GM12878 (cell line): Measurements from ENCODE around the gene CALN1. TPM values are rescaled to one million over a fixed set of nuclear protein-coding genes. Genes with fewer than 3 reads are reported as not detected.

Experiments used
- ATAC-seq: fragments of 200-7000 bp; cut with Tn5 transposase; 3 replicates; pipeline ENCODE4 v1.9.1; 2020; ENCODE audit warnings: mild to moderate bottlenecking, moderate library complexity
- BruUV-seq: library from RNA; stranded (reverse); fragments of 400-500 nt; replicated peaks from 2 replicates; lab custom pipeline; 2021; lab: Mats Ljungman, UMichigan
- CTCF ChIA-PET: fragments of 300-600 bp; sonication (Branson Sonifier 250); formaldehyde crosslinking; extraction: SDS; loops from one replicate; lab custom pipeline; 2021; ENCODE audit warnings: inconsistent platforms; lab: Yijun Ruan, JAX
- POLR2A ChIA-PET: fragments of 350-600 bp; formaldehyde crosslinking; extraction: SDS; loops from one replicate; lab custom pipeline; 2021; ENCODE audit warnings: inconsistent platforms; lab: Charles Lee
- RAD21 ChIA-PET: fragments of 300-600 bp; sonication (Branson Sonifier 250); formaldehyde crosslinking; loops from one replicate; lab custom pipeline; 2023; ENCODE audit warnings: antibody characterized with exemption; ENCODE audit not compliant: unreplicated experiment; lab: Charles Lee
- SMC1A ChIA-PET: fragments of 300-600 bp; sonication (Branson Sonifier 250); formaldehyde crosslinking; loops from one replicate; lab custom pipeline; 2023; ENCODE audit not compliant: unreplicated experiment, uncharacterized antibody; lab: Charles Lee
- DNase-seq: peaks from one replicate; pipeline ENCODE4 v3.0.0-alpha.2; 2011; ENCODE audit warnings: low read depth, low spot score
- FAIRE-seq: peaks from 3 replicates; lab custom pipeline; 2011; peaks lifted over from hg19 to GRCh38; lab: Jason Lieb, UNC
- H2AFZ ChIP-seq: 2 replicates; pipeline ENCODE4 v1.6.0; 2011; ENCODE audit warnings: low read depth, low read length, control low read depth; ENCODE audit not compliant: control insufficient read depth
- H3K27ac ChIP-seq: 2 replicates; pipeline ENCODE4 v1.5.1; 2011; ENCODE audit warnings: control low read depth; ENCODE audit not compliant: control insufficient read depth, insufficient read depth
- H3K27me3 ChIP-seq, 2 experiments: replicated peaks in 1 of 2; 2 replicates each; pipeline versions ENCODE4 v1.6.0 to v1.6.1; 2011; ENCODE audit warnings: low read length in 1 of 2; ENCODE audit not compliant: control insufficient read depth in 2 of 2, insufficient read depth in 2 of 2
- H3K36me3 ChIP-seq, 2 experiments: 2 replicates each; pipeline ENCODE4 v1.5.1; 2011; ENCODE audit warnings: low read length in 1 of 2; ENCODE audit not compliant: control insufficient read depth in 2 of 2, insufficient read depth in 2 of 2
- H3K4me1 ChIP-seq: 2 replicates; pipeline ENCODE4 v1.6.1; 2011; ENCODE audit warnings: mild to moderate bottlenecking, low read length, moderate library complexity, mixed read lengths; ENCODE audit not compliant: control insufficient read depth, insufficient read depth
- H3K4me2 ChIP-seq: 2 replicates; pipeline ENCODE4 v1.6.0; 2011; ENCODE audit warnings: control low read depth; ENCODE audit not compliant: control insufficient read depth, insufficient read depth
- H3K4me3 ChIP-seq: fragments of 200-600 bp; sonication (generic); 2 replicates; pipeline ENCODE4 v1.5.1; 2016
- H3K79me2 ChIP-seq: 2 replicates; pipeline ENCODE4 v1.6.0; 2011; ENCODE audit warnings: low read length; ENCODE audit not compliant: control insufficient read depth, insufficient read depth
- H3K9ac ChIP-seq: 2 replicates; pipeline ENCODE4 v1.8.0; 2011; ENCODE audit warnings: low read length, control low read depth, mixed read lengths; ENCODE audit not compliant: control insufficient read depth, insufficient read depth
- H3K9me3 ChIP-seq: replicated peaks from 3 replicates; pipeline ENCODE4 v1.5.1; 2011; ENCODE audit warnings: mild to moderate bottlenecking, low read length; ENCODE audit not compliant: control insufficient read depth, insufficient read depth
- H4K20me1 ChIP-seq: 2 replicates; pipeline ENCODE4 v1.6.0; 2011; ENCODE audit not compliant: control insufficient read depth, insufficient read depth
- MTA3 ChIP-seq: IDR thresholded peaks from 2 replicates; pipeline ENCODE4 v1.6.1; 2012; ENCODE audit warnings: low read length, inconsistent platforms, borderline replicate concordance
- NR2C2 ChIP-seq: IDR thresholded peaks from 2 replicates; pipeline ENCODE4 v1.6.1; 2011; ENCODE audit warnings: borderline replicate concordance, low read depth; ENCODE audit not compliant: control insufficient read depth, insufficient read length
- PML ChIP-seq: IDR thresholded peaks from 2 replicates; pipeline ENCODE4 v1.6.1; 2012; ENCODE audit warnings: low read length, inconsistent platforms
- SMAD5 ChIP-seq: IDR thresholded peaks from 2 replicates; pipeline ENCODE4 v1.6.1; 2016; ENCODE audit warnings: antibody characterized with exemption, low read depth
- SP1 ChIP-seq: IDR thresholded peaks from one replicate; pipeline ENCODE4 v1.6.1; 2011; ENCODE audit warnings: low read depth, low read length
- WGBS: methylation state at CpG from one replicate; pipeline ENCODE4 v1.1.6; 2016; ENCODE audit warnings: low lambda C conversion rate; ENCODE audit not compliant: insufficient replicate concordance, insufficient coverage; ENCODE audit errors: missing lambda C conversion rate; 5-methylcytosine and 5-hydroxymethylcytosine counted together
- in situ Hi-C: fragments of 300-500 bp; cut with MboI; formaldehyde crosslinking; loops from 9 replicates; pipeline ENCODE4 v1.14.3; 2018; ENCODE audit warnings: mixed read lengths
- intact Hi-C: fragments of 100-400 bp; cut with micrococcal nuclease; formaldehyde crosslinking; loops from one replicate; pipeline ENCODE4 v1.14.2; 2022; ENCODE audit not compliant: unreplicated experiment
- polyA plus RNA-seq, 11 experiments: library from polyadenylated mRNA; depleted of rRNA in 4 of 11; unstranded in 6 of 11; stranded (reverse) in 5 of 11; fragments of >200 nt; fragmentation: Nextera tagmentation in 4 of 11; fragmentation: Illumina TruSeq in 1 of 11; extraction: Ambion mirVana in 4 of 11; extraction: Trizol in 1 of 11; gene quantifications; 1 replicate in 1 of 11; 2 replicates in 10 of 11; pipeline versions ENCODE4 v1.2.1 to v1.2.3, GENCODE V29; 2011 to 2016; ENCODE audit warnings: inconsistent platforms in 2 of 11, missing spikeins in 2 of 11, low read depth in 1 of 11
- total RNA-seq, 4 experiments: library from RNA; depleted of rRNA in 3 of 4; stranded (reverse); fragments of >200 nt in 3 of 4; fragmentation: Illumina TruSeq in 1 of 4; extraction: Trizol in 1 of 4; gene quantifications; 2 replicates each; pipeline versions ENCODE4 v1.2.1 to v1.2.3, GENCODE V29; 2013 to 2021
- TF ChIP-seq, protein P1 (sequence below): fragments of 450-650 bp; IDR thresholded peaks from 2 replicates; pipeline ENCODE4 v1.6.1; 2017; ENCODE audit warnings: mild to moderate bottlenecking, moderate library complexity

CALN1 gene
- total and polyA plus RNA-seq, 10 of the 15 experiments (the other 5 are each of a cell fraction or from before 2014, with no cell fraction given), result 0.48 to 15.3 (median 1.6) TPM

DNA sequence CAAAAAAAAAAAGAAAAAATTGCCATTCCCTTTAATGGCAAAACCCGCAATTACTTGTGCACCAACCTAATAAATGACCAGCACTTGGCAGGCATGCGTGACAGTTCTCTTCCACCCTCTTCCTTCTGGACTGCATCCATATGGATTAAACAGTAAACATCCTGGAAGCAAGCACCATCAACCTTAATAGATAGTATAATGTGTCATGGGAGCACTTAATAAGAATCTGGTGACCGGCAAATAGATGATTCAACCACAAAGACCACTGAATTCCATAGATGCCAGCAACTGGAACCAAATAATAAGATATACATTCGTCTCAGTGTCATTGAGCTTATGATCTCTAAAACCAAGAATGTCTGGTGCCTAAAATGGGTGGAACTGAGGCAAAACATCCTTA is 610.2 kb downstream of the CALN1 start:
- SMC1A ChIA-PET, result no interaction called here
- Histone ChIP-seq H4K20me1 (no peaks in the 10 kb centered on the region), H2AFZ (no peak overlapping the region), H3K79me2 (no peaks in the 10 kb centered on the region), H3K9me3 (no peaks in the 10 kb centered on the region; the same call in 2 of the 3 replicates), H3K4me1 (no peaks in the 10 kb centered on the region), H3K4me2 (no peak overlapping the region), H3K27me3 (no peaks in the 10 kb centered on the region), H3K4me3 (no peak overlapping the region), H3K27ac (no peak overlapping the region), H3K36me3 (no peaks in the 10 kb centered on the region), H3K9ac (no peak overlapping the region)
- POLR2A ChIA-PET, result no interaction called here
- 47% methylated on average over 4 of the region's 4 CpGs for WGBS
- ATAC-seq (no peak), DNase-seq (no peak), FAIRE-seq (no peak)
- in situ Hi-C loops, result no loop called here
- intact Hi-C loops, result loop anchor here (10.0 kb wide), 1 partner anchor 63 kb away; no protein-coding TSS in a partner anchor
- RAD21 ChIA-PET, result no interaction called here
- no TSS peak for BruUV-seq
- TF ChIP-seq NR2C2 (no peak), PML (no peak), SMAD5 (no peak), SP1 (no peak), MTA3 (no peak)
- TF ChIP-seq, protein P1, sequence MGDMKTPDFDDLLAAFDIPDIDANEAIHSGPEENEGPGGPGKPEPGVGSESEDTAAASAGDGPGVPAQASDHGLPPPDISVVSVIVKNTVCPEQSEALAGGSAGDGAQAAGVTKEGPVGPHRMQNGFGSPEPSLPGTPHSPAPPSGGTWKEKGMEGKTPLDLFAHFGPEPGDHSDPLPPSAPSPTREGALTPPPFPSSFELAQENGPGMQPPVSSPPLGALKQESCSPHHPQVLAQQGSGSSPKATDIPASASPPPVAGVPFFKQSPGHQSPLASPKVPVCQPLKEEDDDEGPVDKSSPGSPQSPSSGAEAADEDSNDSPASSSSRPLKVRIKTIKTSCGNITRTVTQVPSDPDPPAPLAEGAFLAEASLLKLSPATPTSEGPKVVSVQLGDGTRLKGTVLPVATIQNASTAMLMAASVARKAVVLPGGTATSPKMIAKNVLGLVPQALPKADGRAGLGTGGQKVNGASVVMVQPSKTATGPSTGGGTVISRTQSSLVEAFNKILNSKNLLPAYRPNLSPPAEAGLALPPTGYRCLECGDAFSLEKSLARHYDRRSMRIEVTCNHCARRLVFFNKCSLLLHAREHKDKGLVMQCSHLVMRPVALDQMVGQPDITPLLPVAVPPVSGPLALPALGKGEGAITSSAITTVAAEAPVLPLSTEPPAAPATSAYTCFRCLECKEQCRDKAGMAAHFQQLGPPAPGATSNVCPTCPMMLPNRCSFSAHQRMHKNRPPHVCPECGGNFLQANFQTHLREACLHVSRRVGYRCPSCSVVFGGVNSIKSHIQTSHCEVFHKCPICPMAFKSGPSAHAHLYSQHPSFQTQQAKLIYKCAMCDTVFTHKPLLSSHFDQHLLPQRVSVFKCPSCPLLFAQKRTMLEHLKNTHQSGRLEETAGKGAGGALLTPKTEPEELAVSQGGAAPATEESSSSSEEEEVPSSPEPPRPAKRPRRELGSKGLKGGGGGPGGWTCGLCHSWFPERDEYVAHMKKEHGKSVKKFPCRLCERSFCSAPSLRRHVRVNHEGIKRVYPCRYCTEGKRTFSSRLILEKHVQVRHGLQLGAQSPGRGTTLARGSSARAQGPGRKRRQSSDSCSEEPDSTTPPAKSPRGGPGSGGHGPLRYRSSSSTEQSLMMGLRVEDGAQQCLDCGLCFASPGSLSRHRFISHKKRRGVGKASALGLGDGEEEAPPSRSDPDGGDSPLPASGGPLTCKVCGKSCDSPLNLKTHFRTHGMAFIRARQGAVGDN, result no peak
- CTCF ChIA-PET, result interaction anchor here (0.6 kb wide), 1 partner anchor 17 kb away, joined by 3 read pairs; no protein-coding TSS in a partner anchor
